Activated naive CD4-positive, alpha-beta T cell treated with anti-CD3 and anti-CD28 coated beads, Interleukin-2, amount 50 U/mL, for 24 hours (primary cell): Measurements from ENCODE around the gene KRTAP5-2.
"Not testable (repeated sequence)": the region's sequence is repeated elsewhere in the genome, so short reads cannot be mapped to it uniquely, and the experiment has no call there.

Experiments
- H3K27ac Mint-ChIP-seq: one replicate; pipeline ENCODE4 v1.8.0; 2021; ENCODE audit warnings: mild to moderate bottlenecking, mixed read lengths
- H3K27me3 Mint-ChIP-seq: one replicate; pipeline ENCODE4 v1.8.0; 2021; ENCODE audit warnings: mixed read lengths
- H3K36me3 Mint-ChIP-seq: one replicate; pipeline ENCODE4 v1.8.0; 2021; ENCODE audit warnings: mixed read lengths
- H3K4me1 Mint-ChIP-seq: one replicate; pipeline ENCODE4 v1.8.0; 2021; ENCODE audit warnings: mixed read lengths
- H3K4me3 Mint-ChIP-seq: one replicate; pipeline ENCODE4 v1.8.0; 2021; ENCODE audit warnings: mild to moderate bottlenecking, mixed read lengths
- H3K9me3 Mint-ChIP-seq: one replicate; pipeline ENCODE4 v1.8.0; 2021; ENCODE audit warnings: mixed read lengths

KRTAP5-2 gene

DNA sequence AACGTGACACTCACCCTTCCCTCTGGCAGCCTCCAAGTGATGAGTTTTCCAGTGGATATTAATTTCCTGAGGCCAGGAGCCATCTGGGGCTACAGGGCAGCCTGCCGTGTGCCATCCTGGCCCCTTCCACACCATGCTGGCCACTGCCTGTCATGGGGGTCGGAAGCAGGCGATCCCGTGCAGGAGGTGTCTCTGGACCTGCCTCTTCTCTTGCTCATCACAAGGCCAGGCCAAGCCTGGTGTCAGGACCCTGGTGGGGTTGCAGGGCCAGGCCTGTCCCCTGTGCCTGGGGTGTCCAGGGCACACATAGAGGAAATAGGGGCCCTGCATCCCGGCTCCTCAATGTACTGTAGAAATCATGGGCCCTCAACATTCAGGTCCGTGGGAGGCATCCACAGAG, 6.6 kb upstream of the KRTAP5-2 start:
- no peak overlapping the region for H3K27ac Mint-ChIP-seq
- no peak overlapping the region for H3K4me3 Mint-ChIP-seq
- H3K4me1 Mint-ChIP-seq = no peaks in the 10 kb centered on the region
- H3K9me3 Mint-ChIP-seq = no peaks in the 10 kb centered on the region
- peaks cover 3% of the 10 kb centered on the region for H3K27me3 Mint-ChIP-seq
- H3K36me3 Mint-ChIP-seq = no peaks in the 10 kb centered on the region

DNA sequence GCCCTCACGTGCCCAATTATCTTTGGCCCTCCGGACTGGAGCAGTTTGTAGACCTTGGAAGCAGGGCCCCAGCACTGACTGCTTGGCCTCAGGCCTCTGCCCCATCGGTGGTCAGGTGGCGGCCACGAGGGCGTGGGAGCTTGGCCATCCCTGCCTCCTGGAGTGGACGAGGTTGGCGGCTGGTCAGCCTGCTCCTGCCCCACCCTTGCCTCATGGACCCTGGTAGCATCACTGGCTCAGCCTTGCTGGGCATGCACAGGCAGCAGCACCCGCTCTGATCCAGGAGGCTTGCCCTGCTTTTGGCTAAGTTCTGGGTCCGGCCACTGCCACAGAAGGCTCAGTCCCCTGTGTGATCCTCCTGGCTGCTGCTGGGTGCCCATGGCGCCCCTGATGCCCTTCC, 6.1 kb upstream of the KRTAP5-2 start:
- Mint-ChIP-seq H3K27me3 (peaks cover 3% of the 10 kb centered on the region), H3K9me3 (no peaks in the 10 kb centered on the region), H3K36me3 (no peaks in the 10 kb centered on the region), H3K27ac (no peak overlapping the region), H3K4me3 (no peak overlapping the region), H3K4me1 (no peaks in the 10 kb centered on the region)

- Mint-ChIP-seq H3K4me3 (no peak overlapping the region), H3K4me1 (no peaks in the 10 kb centered on the region), H3K36me3 (no peaks in the 10 kb centered on the region), H3K9me3 (no peaks in the 10 kb centered on the region), H3K27ac (no peak overlapping the region), H3K27me3 (peaks cover 3% of the 10 kb centered on the region)
These were observed 5.5 kb upstream of the KRTAP5-2 start for GRCh38 chr11:1603629-1604028.

DNA sequence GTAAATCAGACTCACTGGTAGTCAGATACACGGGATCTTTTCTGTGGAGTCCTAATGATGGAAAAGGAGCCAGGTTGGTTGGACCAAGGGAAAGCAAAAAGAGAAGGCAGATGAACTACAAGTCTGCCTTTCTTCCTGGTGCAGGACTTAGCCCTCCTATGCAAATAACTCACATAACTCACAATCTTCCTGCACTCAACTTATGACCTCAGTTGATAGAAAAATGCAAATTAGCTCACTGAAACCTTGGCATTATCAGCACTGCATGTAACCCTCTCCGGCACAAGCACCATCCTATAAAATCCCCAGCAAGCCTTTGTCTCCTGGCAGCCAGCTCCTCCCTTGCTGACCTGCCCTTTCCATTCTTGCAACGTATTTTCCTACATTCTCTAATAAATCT, 3.6 kb upstream of the KRTAP5-2 start:
- H3K27me3 Mint-ChIP-seq, H3K4me3 Mint-ChIP-seq, H3K27ac Mint-ChIP-seq, H3K4me1 Mint-ChIP-seq, H3K9me3 Mint-ChIP-seq, H3K36me3 Mint-ChIP-seq: not testable (repeated sequence)

GRCh38 chr11:1600626-1601025, 2.5 kb upstream of the KRTAP5-2 start:
- Mint-ChIP-seq H3K4me3 (no peak overlapping the region), H3K27me3 (peaks cover 4% of the 10 kb centered on the region), H3K4me1 (no peaks in the 10 kb centered on the region), H3K36me3 (no peaks in the 10 kb centered on the region), H3K27ac (no peak overlapping the region), H3K9me3 (no peaks in the 10 kb centered on the region)

GRCh38 chr11:1598816-1599215, 722 bp upstream of the KRTAP5-2 start:
- Mint-ChIP-seq H3K27ac (no peak overlapping the region), H3K9me3 (no peaks in the 10 kb centered on the region), H3K27me3 (peaks cover 5% of the 10 kb centered on the region), H3K4me1 (peaks cover 5% of the 10 kb centered on the region), H3K4me3 (no peak overlapping the region), H3K36me3 (no peaks in the 10 kb centered on the region)

- not testable (repeated sequence) for H3K9me3 Mint-ChIP-seq, H3K4me3 Mint-ChIP-seq, H3K36me3 Mint-ChIP-seq, H3K27ac Mint-ChIP-seq, H3K4me1 Mint-ChIP-seq, H3K27me3 Mint-ChIP-seq
These were observed 312 bp upstream of the KRTAP5-2 start for GRCh38 chr11:1598406-1598805.

GRCh38 chr11:1597331-1597993, 632 bp downstream of the KRTAP5-2 start:
- H3K4me1 Mint-ChIP-seq = peaks cover 5% of the 10 kb centered on the region
- peaks cover 10% of the 10 kb centered on the region for H3K27me3 Mint-ChIP-seq
- no peaks in the 10 kb centered on the region for H3K36me3 Mint-ChIP-seq
- H3K27ac Mint-ChIP-seq = no peak overlapping the region
- H3K4me3 Mint-ChIP-seq = no peak overlapping the region
- H3K9me3 Mint-ChIP-seq = no peaks in the 10 kb centered on the region

DNA sequence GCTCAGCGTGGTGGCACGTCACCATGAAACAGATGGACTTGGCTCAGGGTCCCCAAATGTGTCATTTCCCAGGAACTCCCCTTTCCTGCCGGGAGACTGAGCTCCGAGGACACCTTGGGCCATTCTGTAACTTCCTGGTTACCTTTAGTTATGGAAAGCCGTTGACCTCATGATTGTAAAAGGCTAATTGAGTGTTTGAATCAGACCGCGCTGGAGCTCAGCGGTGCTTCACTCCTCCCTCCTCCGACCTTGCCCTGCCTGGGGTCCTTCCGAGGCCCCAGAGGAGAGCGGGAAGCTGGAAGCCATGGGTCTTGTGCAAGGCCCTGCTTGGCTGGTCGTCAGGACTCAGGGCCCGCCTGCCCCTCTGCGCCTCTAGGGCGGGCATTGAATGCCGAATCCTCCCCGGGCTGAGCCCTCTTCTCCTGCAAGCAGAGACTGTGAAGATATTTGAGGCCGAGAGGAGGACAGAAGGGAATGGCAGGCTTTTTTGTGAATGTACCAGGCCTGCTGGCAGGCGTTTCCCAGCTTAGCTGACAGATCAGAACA, 1.4 kb downstream of the KRTAP5-2 start:
- peaks cover 10% of the 10 kb centered on the region for H3K27me3 Mint-ChIP-seq
- H3K27ac Mint-ChIP-seq, H3K36me3 Mint-ChIP-seq, H3K4me3 Mint-ChIP-seq, H3K4me1 Mint-ChIP-seq, H3K9me3 Mint-ChIP-seq: not testable (repeated sequence)

- H3K36me3 Mint-ChIP-seq, H3K4me1 Mint-ChIP-seq, H3K4me3 Mint-ChIP-seq, H3K27ac Mint-ChIP-seq, H3K9me3 Mint-ChIP-seq: not testable (repeated sequence)
- peaks cover 10% of the 10 kb centered on the region for H3K27me3 Mint-ChIP-seq
These were observed 2.0 kb downstream of the KRTAP5-2 start for GRCh38 chr11:1595994-1596575.

DNA sequence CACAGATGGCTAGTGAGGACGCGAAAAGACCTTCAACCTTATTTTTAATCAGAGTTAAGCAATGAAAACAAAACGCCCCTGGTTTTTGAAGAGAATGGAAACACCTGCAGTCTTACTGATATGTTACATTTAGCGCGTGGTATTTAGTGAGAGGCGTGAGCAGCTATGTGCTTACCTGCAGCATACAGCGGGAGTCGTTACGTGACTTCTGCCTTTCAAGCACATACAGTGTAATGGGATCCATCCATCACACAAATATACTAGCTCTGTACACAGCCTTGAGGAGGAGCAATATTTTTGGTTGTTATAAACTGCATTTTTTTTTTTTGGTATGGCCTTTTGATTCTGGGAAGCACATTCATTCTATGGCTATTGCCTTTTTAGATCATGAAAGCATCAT, 5.5 kb downstream of the KRTAP5-2 start:
- no peak overlapping the region for H3K4me3 Mint-ChIP-seq
- no peaks in the 10 kb centered on the region for H3K9me3 Mint-ChIP-seq
- H3K27me3 Mint-ChIP-seq = peaks cover 10% of the 10 kb centered on the region
- no peak overlapping the region for H3K27ac Mint-ChIP-seq
- peaks cover 24% of the 10 kb centered on the region for H3K4me1 Mint-ChIP-seq
- H3K36me3 Mint-ChIP-seq = no peaks in the 10 kb centered on the region

DNA sequence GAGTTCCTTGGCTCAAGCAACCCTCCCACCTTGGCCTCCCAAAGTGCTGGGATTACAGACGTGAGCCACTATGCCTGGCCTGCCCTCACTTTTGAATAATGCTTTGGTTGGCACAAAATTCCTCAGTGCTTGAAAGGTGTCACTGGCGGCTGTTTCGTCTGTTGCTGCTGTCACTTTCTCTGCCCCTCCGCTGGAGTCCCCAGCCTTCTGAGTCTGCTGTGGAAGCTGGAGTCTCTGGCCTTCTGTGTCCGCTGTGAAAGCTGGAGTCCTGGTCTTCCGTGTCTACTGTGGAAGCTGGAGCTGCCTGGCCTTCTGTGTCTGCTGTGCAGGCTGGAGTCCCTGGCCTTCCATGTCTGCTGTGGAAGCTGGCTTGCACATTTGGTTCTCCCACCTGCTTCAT, 8.1 kb downstream of the KRTAP5-2 start:
- H3K4me3 Mint-ChIP-seq = no peak overlapping the region
- H3K27me3 Mint-ChIP-seq = peaks cover 8% of the 10 kb centered on the region
- no peaks in the 10 kb centered on the region for H3K9me3 Mint-ChIP-seq
- no peak overlapping the region for H3K27ac Mint-ChIP-seq
- H3K4me1 Mint-ChIP-seq = peaks cover 19% of the 10 kb centered on the region
- no peaks in the 10 kb centered on the region for H3K36me3 Mint-ChIP-seq

GRCh38 chr11:1589191-1589963, 8.7 kb downstream of the KRTAP5-2 start:
- Mint-ChIP-seq H3K4me3 (peak overlapping the region; percentile 69), H3K27ac (peak overlapping the region; percentile 90), H3K4me1 (peaks cover 19% of the 10 kb centered on the region)
- not testable (repeated sequence) for H3K9me3 Mint-ChIP-seq, H3K36me3 Mint-ChIP-seq, H3K27me3 Mint-ChIP-seq

DNA sequence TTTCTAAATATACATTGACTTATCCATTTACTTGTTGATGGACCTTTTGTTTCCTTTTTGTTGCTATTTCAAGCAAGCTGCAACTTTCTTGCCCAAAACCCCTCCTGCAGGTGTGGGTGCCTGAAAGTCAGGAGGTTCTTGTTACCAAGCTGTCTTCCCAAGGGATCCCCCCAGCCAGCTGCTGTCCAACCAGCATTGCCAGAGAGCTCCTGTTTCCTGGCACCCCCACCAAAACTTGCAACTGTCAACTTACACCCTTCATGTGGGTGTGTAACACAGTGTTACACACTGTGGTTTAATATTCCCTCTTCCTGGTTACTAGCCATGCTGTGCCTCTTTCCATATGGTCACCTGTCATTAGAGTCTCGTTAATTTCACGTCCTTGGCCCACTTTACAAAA, 11.4 kb downstream of the KRTAP5-2 start:
- no peak overlapping the region for H3K4me3 Mint-ChIP-seq
- H3K36me3 Mint-ChIP-seq = no peaks in the 10 kb centered on the region
- no peak overlapping the region for H3K27ac Mint-ChIP-seq
- peaks cover 1% of the 10 kb centered on the region for H3K27me3 Mint-ChIP-seq
- peaks cover 23% of the 10 kb centered on the region for H3K4me1 Mint-ChIP-seq
- no peaks in the 10 kb centered on the region for H3K9me3 Mint-ChIP-seq

GRCh38 chr11:1584661-1585370, 13.3 kb downstream of the KRTAP5-2 start, which contains the start of gene KRTAP5-1:
TSS of gene KRTAP5-1 (minus strand) at chr11:1585283. CDS start at chr11:1585249, 34 bp downstream.
- not testable (repeated sequence) for H3K9me3 Mint-ChIP-seq, H3K27me3 Mint-ChIP-seq, H3K36me3 Mint-ChIP-seq, H3K4me3 Mint-ChIP-seq, H3K27ac Mint-ChIP-seq
- H3K4me1 Mint-ChIP-seq = peaks cover 18% of the 10 kb centered on the region

DNA sequence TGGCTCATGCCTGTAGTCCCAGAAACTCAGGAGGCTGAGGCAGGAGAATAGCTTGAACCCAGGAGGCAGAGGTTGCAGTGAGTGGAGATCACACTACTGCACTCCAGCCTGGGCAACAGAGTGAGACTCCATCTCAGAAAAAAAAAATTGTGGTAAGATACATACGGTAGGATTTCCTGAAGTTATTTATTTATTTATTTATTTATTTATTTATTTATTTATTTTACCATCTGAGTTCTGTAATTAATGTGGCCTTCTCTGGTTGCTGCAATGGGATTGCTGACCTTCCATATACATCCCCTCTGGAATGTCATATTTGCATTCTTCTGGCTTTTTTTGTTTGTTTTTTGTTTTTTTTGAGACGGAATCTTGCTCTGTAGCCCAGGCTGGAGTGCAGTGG, 15.2 kb downstream of the KRTAP5-2 start:
- not testable (repeated sequence) for H3K27ac Mint-ChIP-seq, H3K9me3 Mint-ChIP-seq, H3K4me3 Mint-ChIP-seq, H3K36me3 Mint-ChIP-seq, H3K27me3 Mint-ChIP-seq, H3K4me1 Mint-ChIP-seq
